Activated CD4-positive, alpha-beta T cell treated with anti-CD3 and anti-CD28 coated beads, Interleukin-2, amount 10 ng/mL, durations not matched to agents 24 days and 14 days (primary cell): ENCODE results near the gene ABTB2. TPM values are rescaled to one million over a fixed set of nuclear protein-coding genes. Genes with fewer than 3 reads are reported as not detected.
"Not testable (repeated sequence)": the region's sequence is repeated elsewhere in the genome, so short reads cannot be mapped to it uniquely, and the experiment has no call there.

ENCODE experiments used
- DNase-seq: peaks from one replicate; pipeline ENCODE4 v3.0.0; 2022
- H3K27ac Mint-ChIP-seq: one replicate; pipeline ENCODE4 v1.8.0; 2022; ENCODE audit warnings: mild to moderate bottlenecking, mixed read lengths
- H3K27me3 Mint-ChIP-seq: one replicate; pipeline ENCODE4 v1.8.0; 2022; ENCODE audit warnings: mixed read lengths
- H3K36me3 Mint-ChIP-seq: one replicate; pipeline ENCODE4 v1.8.0; 2022; ENCODE audit warnings: low read depth, mild to moderate bottlenecking, mixed read lengths
- H3K4me1 Mint-ChIP-seq: one replicate; pipeline ENCODE4 v1.8.0; 2021; ENCODE audit warnings: mixed read lengths
- H3K4me3 Mint-ChIP-seq: one replicate; pipeline ENCODE4 v1.8.0; 2022; ENCODE audit warnings: mild to moderate bottlenecking, moderate library complexity, mixed read lengths
- H3K9me3 Mint-ChIP-seq: one replicate; pipeline ENCODE4 v1.8.0; 2021; ENCODE audit warnings: mixed read lengths
- intact Hi-C: fragments of 100-400 bp; cut with micrococcal nuclease; formaldehyde crosslinking; loops from one replicate; pipeline ENCODE4 v1.15.1; 2023
- total RNA-seq: library from RNA; stranded (reverse); gene quantifications from 2 replicates; pipeline ENCODE4 v1.2.3, GENCODE V29; 2022

ABTB2 gene
- total RNA-seq, 1 donor from 2014 or later = 13.1 TPM

DNA sequence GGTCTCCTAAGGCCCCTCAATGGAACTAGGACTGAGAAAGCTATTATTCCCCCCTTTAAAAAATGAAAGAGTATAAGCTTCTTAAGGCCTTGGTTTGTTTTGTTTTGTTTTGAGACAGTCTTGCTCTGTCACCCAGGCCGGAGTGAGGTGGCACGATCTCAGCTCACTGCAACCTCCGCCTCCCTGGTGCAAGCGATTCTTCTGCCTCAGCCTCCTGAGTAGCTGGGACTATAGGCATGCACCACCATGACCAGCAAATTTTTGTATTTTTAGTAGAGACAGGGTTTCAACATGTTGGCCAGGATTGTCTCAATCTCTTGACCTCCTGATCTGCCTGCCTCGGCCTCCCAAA lies 177.0 kb downstream of the ABTB2 start:
- H3K36me3 Mint-ChIP-seq, intact Hi-C loops, DNase-seq, H3K4me3 Mint-ChIP-seq, H3K27me3 Mint-ChIP-seq, H3K9me3 Mint-ChIP-seq: not testable (repeated sequence)
- Mint-ChIP-seq H3K27ac (peak overlapping the region; percentile 2), H3K4me1 (peaks cover 28% of the 10 kb centered on the region)

DNA sequence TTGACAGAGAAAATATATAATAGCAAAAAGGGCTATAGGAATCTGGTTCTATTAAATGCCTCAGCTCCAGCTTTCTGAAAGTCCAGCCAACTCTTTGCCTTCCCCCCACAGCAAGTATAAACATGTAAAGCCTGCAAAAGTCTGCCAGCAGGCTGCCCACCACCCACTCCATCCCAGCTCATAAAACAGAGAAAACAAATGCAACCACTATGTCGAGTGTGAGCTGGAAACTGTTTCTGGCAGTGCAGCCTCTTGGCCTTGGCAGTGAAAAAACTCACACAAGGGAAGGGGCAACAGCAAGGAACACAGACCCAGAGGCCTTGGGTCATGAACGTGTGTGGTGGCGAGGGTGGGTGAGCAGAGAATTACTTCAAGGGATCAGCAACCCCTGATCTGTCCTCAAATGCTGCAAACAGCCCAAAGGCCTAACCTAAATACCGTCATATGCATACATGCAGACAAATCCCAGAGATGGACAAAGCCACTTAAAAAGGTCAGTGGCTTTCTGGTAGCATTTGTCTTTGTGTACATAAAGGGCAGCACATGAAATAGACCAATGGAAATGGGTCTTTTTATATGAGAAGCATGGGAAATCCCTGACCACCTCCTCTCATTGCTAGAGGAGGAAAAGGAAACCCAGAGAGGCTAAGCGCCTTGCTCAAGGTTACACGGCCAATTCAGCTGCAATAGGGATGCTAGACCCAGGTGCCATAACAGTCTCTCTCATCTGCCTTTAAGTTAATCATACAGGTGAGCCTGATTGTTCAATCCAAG lies 177.6 kb downstream of the ABTB2 start:
- no peak overlapping the region for H3K4me3 Mint-ChIP-seq
- DNase-seq = no peak
- no peaks in the 10 kb centered on the region for H3K9me3 Mint-ChIP-seq
- peaks cover 5% of the 10 kb centered on the region for H3K27me3 Mint-ChIP-seq
- H3K36me3 Mint-ChIP-seq = peaks cover 2% of the 10 kb centered on the region
- intact Hi-C loops = no loop called here
- peaks cover 33% of the 10 kb centered on the region for H3K4me1 Mint-ChIP-seq
- H3K27ac Mint-ChIP-seq = no peak overlapping the region

DNA sequence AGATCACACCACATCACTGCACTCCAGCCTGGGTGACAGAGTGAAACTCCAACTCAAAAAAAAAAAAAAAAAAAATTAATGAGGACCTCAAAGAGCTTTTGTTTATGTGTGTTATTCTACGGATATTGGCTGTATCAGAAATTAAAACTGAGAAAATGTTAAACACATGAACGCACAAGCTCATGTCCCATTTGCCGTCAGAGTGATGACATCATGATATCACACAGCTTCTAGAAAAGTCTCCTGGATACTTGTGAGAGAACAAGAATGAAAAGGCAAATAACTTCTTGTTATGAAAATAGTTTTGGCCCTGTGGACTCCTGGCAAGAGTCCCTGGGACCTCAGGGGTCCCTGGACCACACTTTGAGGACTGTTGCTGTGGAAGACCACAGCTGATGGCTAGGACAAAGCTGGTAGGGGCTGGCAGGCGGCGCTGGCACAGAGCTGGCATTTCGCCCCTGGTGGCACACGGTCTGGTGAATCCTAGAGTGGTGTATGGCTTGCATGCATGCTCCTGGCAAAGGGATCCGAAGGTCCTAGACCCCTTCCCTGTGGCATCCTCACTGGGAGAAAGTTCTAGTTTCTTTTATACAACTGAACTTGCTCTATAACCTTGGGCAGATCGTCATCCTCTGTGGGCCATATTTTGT lies 178.7 kb downstream of the ABTB2 start:
- DNase-seq = no peak
- Mint-ChIP-seq H3K4me3 (no peak overlapping the region), H3K27ac (no peak overlapping the region), H3K36me3 (peaks cover 2% of the 10 kb centered on the region), H3K4me1 (peaks cover 38% of the 10 kb centered on the region), H3K9me3 (no peaks in the 10 kb centered on the region), H3K27me3 (peaks cover 5% of the 10 kb centered on the region)
- intact Hi-C loops = loop anchor here (10.0 kb wide), 1 partner anchor 286 kb away; no protein-coding TSS in a partner anchor

DNA sequence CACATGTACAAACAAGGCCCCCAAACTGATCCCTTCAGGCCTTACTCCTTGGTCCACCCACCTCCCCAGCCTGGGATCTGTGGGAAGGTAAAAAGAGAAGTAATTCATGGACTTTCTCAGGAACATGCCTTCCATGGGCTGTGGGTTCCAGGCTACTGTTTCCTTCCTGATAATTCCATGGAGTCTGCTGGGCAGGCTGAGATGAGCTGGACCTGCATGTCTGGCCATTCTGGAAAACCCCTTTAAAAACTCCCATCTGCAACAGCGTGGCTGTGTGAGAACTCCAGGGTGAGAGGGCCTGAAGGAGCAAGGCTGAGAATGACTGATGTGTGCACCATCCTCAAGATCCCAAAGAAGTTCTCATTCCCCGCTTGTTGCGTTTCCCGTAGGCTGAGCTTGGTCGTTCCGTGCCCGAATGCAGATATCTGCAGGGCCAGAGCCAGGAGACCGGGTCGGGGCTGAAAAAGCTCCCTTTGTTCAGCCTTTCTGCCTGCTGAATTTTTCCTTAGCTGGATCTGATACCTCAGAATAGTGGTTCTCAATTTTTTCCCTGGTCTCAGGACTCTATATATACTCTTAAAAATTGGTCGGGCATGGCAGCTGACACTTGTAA lies 179.5 kb downstream of the ABTB2 start:
- Mint-ChIP-seq H3K27me3 (peaks cover 5% of the 10 kb centered on the region), H3K9me3 (no peaks in the 10 kb centered on the region), H3K4me3 (no peak overlapping the region), H3K36me3 (no peaks in the 10 kb centered on the region), H3K27ac (no peak overlapping the region), H3K4me1 (peaks cover 38% of the 10 kb centered on the region)
- no peak for DNase-seq
- intact Hi-C loops = loop anchor here (10.0 kb wide), 1 partner anchor 286 kb away; no protein-coding TSS in a partner anchor

GRCh38 chr11:34176751-34177209 lies 181.0 kb downstream of the ABTB2 start:
- H3K4me3 Mint-ChIP-seq = no peak overlapping the region
- no peak for DNase-seq
- H3K4me1 Mint-ChIP-seq = peaks cover 29% of the 10 kb centered on the region
- intact Hi-C loops = loop anchor here (10.0 kb wide), 1 partner anchor 288 kb away; no protein-coding TSS in a partner anchor
- H3K9me3 Mint-ChIP-seq = no peaks in the 10 kb centered on the region
- H3K27ac Mint-ChIP-seq = no peak overlapping the region
- H3K36me3 Mint-ChIP-seq = no peaks in the 10 kb centered on the region
- H3K27me3 Mint-ChIP-seq = peaks cover 7% of the 10 kb centered on the region

- H3K4me3 Mint-ChIP-seq = peak overlapping the region; percentile 79
- peaks cover 22% of the 10 kb centered on the region for H3K4me1 Mint-ChIP-seq
- no peak for DNase-seq
- intact Hi-C loops = loop anchor here (2.0 to 10.0 kb wide), 2 partner anchors 179 to 289 kb away; no protein-coding TSS in a partner anchor
- no peaks in the 10 kb centered on the region for H3K9me3 Mint-ChIP-seq
- H3K27me3 Mint-ChIP-seq = peaks cover 7% of the 10 kb centered on the region
- no peaks in the 10 kb centered on the region for H3K36me3 Mint-ChIP-seq
- no peak overlapping the region for H3K27ac Mint-ChIP-seq
Observed at GRCh38 chr11:34175284-34176019, 182.4 kb downstream of the ABTB2 start.

DNA sequence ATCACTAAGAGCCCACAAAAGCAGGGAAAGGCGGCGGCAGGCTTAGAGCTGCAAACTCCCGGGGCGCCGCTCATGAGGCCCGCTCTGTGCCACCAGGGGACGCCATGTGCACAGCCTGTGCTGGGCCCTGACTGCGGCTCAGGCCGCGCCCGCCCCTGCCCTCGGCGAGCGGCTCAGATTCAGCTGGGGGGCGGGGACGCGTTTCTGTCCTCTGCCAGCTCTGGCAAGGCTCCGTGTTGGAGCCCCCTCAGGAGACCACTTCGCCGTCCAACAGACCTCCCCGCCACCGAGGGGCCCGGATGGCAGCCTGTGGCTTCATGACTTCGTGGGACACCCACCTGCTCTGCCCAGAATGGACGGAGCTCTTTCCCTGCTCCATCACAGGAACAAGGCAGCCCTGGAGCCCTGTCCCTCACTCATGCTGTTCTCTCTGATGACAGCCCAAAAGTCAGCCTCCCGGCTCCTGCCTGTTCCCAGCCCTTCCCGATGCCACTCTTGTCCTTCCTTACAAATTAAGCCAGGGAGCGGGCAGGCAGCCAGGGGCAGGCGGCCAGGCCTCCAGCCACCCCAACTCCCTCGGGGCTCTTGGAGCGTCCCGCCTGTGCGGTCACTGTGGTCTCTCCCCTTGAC lies 183.3 kb downstream of the ABTB2 start:
- intact Hi-C loops = loop anchor here (1.0 to 10.0 kb wide), 4 partner anchors 70 to 290 kb away; no protein-coding TSS in a partner anchor
- no peaks in the 10 kb centered on the region for H3K9me3 Mint-ChIP-seq
- peak overlapping the region; percentile 53 for H3K27ac Mint-ChIP-seq
- DNase-seq = peak; percentile 95
- peaks cover 7% of the 10 kb centered on the region for H3K27me3 Mint-ChIP-seq
- H3K4me3 Mint-ChIP-seq = peak overlapping the region; percentile 79
- H3K36me3 Mint-ChIP-seq = peaks cover 4% of the 10 kb centered on the region
- peaks cover 17% of the 10 kb centered on the region for H3K4me1 Mint-ChIP-seq

DNA sequence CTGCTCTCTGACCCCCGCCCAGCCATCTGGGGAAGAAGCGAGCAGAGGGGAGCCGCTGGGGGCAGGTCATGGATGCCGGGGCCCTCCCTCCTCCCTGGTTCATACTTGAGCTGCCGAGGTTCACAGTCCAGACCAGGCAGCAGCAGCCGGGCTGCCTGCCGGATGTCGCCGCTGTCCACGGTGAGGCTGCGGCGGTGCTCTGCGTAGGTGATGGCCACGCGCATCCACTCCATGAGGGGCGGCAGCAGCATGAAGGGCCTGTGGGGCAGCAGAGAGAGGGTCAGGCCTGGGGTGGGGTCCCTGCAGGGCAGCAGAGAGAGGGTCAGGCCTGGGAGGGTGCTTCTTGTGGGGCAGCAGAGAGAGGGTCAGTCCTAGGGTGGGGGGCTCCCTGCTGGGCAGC lies 184.8 kb downstream of the ABTB2 start:
- Mint-ChIP-seq H3K4me1 (peaks cover 17% of the 10 kb centered on the region), H3K36me3 (peaks cover 4% of the 10 kb centered on the region), H3K4me3 (no peak overlapping the region), H3K27ac (no peak overlapping the region), H3K9me3 (no peaks in the 10 kb centered on the region), H3K27me3 (peaks cover 7% of the 10 kb centered on the region)
- DNase-seq = no peak
- intact Hi-C loops = loop anchor here (10.0 kb wide), 1 partner anchor 292 kb away; no protein-coding TSS in a partner anchor

DNA sequence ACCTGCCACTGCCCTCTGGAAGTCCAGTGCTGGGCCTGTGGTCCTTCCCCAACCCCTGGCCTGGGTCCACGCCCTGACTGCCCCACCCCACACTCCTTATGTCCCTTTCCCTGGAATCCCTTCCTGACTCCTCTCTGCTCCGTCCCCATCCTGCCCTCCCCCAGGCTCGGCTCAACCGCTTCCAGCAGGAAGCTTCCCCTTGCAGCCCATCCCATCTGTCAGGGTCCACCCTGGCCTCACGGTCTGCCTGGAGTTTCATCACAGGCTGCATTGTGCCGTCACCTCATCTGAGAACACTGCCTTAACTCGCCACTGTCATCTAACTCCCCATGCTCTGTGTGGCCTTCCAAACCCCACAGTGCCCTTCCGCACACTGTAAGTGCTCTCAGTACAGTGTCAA lies 188.1 kb downstream of the ABTB2 start:
- intact Hi-C loops = loop anchor here (10.0 kb wide), 1 partner anchor 295 kb away; no protein-coding TSS in a partner anchor
- H3K36me3 Mint-ChIP-seq = peaks cover 5% of the 10 kb centered on the region
- H3K27me3 Mint-ChIP-seq = peaks cover 4% of the 10 kb centered on the region
- H3K4me3 Mint-ChIP-seq = no peak overlapping the region
- H3K4me1 Mint-ChIP-seq = peaks cover 1% of the 10 kb centered on the region
- peak overlapping the region; percentile 56 for H3K27ac Mint-ChIP-seq
- H3K9me3 Mint-ChIP-seq = no peaks in the 10 kb centered on the region
- no peak for DNase-seq

- H3K4me3 Mint-ChIP-seq = no peak overlapping the region
- H3K27me3 Mint-ChIP-seq = peaks cover 4% of the 10 kb centered on the region
- intact Hi-C loops = no loop called here
Observed at GRCh38 chr11:34168642-34169420, 189.0 kb downstream of the ABTB2 start.

DNA sequence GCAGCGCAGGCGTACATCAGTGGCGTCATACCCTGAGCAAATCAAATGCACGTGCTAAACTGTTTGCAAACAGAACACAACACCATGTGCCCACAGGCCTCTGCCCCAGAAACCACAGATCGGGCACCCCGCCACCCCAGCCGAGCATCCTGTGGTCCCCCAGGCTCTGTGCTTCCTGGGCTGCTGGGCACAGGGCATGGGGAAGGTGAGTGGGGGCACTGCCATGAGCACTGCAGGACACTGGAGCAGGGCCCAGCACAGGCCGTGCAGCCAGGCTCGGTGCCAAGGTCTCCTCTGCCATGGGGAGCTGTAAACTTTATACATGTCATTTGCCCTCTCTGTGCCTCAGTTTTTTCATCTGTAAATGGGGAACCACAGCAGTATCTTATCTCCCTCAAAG lies 189.8 kb downstream of the ABTB2 start:
- DNase-seq = no peak
- Mint-ChIP-seq H3K36me3 (peaks cover 5% of the 10 kb centered on the region), H3K27me3 (peaks cover 4% of the 10 kb centered on the region), H3K27ac (no peak overlapping the region), H3K4me1 (no peaks in the 10 kb centered on the region), H3K9me3 (no peaks in the 10 kb centered on the region), H3K4me3 (no peak overlapping the region)
- intact Hi-C loops = no loop called here

More at GRCh38 chr11:34168642-34169420, 189.0 kb downstream of the ABTB2 start:
- Mint-ChIP-seq H3K27ac (no peak overlapping the region), H3K4me1 (no peaks in the 10 kb centered on the region), H3K9me3 (no peaks in the 10 kb centered on the region), H3K36me3 (peaks cover 5% of the 10 kb centered on the region)
- DNase-seq = no peak

DNA sequence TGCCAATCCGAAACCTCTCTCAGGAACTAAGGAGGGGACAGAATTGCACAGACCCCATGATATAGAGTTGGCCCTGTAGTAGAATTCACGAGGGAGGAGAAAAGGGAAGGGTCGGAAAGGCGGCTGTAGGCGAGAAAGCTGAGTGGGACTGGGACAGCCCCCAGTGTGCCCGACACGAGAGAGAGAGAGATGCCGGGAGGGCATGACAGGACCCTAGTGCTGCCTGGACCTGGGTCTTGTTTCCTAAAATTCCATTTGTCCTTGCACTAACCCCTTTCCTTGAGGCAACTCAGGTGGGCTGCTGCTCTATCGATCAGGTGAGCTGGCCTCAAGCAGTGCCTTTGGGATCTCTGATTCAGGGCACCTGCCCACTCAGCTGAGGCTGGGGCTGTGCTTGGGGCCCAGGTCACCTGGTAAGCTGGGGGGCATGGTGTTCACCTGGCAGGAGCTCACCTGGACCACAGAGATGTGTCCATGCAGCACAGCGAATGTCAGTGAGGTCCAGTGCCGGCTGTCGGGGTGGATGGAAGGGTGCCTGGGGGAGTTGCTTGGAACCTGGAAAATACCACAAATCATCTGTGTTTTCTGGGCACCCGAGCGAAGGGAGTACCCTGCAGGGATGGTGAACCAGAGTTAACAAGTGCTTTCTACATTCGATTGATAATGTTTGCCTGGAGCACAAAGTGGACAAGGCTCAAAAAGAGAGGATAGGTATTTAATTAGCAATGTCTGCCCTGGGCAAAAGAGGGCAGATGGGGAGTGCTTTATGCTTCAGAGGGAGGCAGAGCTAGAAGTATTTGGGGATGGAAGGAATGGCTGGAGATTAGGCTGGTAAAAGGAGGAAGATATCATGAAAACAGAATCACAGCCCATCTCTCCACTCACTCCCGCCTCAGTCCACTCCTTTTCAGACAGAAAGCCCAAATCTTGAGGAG lies 190.7 kb downstream of the ABTB2 start:
- Mint-ChIP-seq H3K27ac (no peak overlapping the region), H3K9me3 (no peaks in the 10 kb centered on the region), H3K36me3 (peaks cover 5% of the 10 kb centered on the region), H3K4me3 (no peak overlapping the region), H3K27me3 (peaks cover 2% of the 10 kb centered on the region), H3K4me1 (no peaks in the 10 kb centered on the region)
- intact Hi-C loops = no loop called here
- no peak for DNase-seq
